GM13977 (cell line): Measurements from ENCODE around the gene ADGRL1.

Source experiments
- DNase-seq: peaks from one replicate; pipeline ENCODE4 v3.0.0; 2012; ENCODE audit warnings: low spot score
- in situ Hi-C: fragments of 300-500 bp; cut with MboI; formaldehyde crosslinking; loops from one replicate; pipeline ENCODE4 v1.12.0; 2022; ENCODE audit warnings: low sequenced_read_pairs, low pct_unique_long_range_greater_than_20kb, mixed read lengths, inconsistent platforms; ENCODE audit not compliant: unreplicated experiment
- TF ChIP-seq, protein P1 (sequence below): IDR thresholded peaks from 2 replicates; pipeline ENCODE4 v1.5.1; 2012; ENCODE audit warnings: mild to moderate bottlenecking, control low read depth; ENCODE audit not compliant: insufficient read depth; ENCODE audit errors: extremely low read depth, missing control alignments

Gene ADGRL1

DNA sequence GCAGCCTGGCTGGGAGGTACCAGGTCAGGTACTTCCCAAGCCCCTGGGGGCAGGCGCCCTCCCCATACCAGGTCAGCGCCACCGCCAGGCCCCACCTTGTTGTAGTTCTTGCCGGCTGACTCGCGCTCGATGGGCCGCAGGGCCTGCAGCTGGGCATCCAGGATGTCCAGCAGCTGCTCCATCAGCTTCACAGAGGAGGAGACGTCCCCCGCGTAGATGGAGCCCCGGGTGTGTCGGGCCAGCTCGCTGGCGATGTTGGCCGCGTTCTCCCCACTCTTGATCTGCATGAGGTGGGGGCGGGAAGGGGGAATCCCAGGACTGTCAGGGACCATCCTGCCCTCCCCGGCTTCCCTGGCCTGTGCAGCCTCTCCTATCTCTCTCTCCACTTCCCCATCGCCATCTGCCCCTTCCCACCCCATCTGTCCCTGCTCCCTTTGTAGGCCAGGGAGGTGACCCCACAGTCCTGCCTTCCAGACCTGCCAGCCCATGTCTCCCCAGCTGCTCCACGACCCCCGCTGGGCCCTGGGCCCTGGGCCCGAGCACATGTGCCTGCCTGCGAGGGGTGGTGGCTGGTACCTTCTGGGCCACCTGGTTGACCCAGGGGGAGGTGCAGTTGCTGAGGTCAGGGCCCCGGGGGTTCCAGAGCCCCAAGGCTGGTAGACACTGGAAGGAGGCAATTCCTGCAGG lies 45.8 kb downstream of the ADGRL1 start:
- DNase-seq, result no peak
- TF ChIP-seq, protein P1, sequence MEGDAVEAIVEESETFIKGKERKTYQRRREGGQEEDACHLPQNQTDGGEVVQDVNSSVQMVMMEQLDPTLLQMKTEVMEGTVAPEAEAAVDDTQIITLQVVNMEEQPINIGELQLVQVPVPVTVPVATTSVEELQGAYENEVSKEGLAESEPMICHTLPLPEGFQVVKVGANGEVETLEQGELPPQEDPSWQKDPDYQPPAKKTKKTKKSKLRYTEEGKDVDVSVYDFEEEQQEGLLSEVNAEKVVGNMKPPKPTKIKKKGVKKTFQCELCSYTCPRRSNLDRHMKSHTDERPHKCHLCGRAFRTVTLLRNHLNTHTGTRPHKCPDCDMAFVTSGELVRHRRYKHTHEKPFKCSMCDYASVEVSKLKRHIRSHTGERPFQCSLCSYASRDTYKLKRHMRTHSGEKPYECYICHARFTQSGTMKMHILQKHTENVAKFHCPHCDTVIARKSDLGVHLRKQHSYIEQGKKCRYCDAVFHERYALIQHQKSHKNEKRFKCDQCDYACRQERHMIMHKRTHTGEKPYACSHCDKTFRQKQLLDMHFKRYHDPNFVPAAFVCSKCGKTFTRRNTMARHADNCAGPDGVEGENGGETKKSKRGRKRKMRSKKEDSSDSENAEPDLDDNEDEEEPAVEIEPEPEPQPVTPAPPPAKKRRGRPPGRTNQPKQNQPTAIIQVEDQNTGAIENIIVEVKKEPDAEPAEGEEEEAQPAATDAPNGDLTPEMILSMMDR, result no peak
- in situ Hi-C loops, result no loop called here

DNA sequence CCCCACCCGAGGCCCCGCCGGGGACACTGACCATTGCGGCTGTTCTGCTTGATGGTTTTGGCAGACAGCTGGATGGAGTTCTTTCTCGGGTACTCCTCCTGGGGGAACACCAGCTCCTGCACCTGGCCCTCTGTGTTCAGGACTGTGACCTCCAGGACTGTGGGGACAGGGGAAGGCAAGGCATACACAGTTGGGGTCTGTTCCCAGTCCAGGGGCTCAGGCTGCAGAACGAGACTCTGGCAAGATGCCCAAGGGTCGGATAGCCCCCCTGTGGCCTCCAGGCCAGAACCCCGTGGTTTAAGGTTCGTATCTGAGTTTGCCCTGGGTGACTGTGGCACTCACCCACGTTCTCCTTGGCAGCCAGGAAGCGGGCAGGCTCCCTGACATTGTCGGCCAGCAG lies 46.9 kb downstream of the ADGRL1 start:
- DNase-seq, result no peak
- TF ChIP-seq, protein P1, result no peak
- in situ Hi-C loops, result no loop called here

DNA sequence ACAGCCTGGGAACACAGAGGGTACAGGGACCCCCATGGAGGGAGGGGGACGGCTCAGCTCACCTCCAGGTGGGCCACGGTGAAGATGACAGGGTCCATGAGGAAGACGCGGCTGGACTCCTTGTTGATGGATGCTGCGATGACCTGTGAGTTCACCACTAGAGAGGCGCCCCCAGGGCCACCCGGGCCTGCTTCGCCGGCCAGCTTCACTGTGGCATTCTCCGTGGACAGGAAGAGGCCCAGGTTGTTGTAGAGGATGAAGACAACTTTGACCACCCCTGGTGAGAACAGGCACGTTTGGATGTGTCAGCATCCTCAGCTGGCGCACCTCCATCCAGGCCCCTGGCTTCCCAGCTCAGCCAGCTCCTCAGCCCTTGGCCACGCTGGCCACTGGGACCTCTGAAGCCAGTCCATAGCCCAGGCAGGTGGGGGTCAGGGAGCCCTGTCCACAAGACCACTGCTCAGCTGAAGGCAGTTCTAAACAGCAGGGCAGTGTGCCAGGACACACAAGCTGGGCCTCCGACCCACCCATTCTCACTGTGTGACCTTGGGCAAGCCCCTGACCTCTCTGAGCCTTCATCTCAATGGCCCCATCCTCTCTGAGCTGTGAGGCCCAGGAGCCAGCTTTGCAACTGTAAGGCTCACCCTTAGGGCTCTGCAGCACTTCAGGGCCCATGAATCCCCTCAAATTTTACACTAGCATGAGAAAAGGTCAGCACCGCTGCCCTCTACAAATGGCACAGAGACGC lies 47.5 kb downstream of the ADGRL1 start:
- in situ Hi-C loops, result no loop called here
- DNase-seq, result no peak
- TF ChIP-seq, protein P1, result no peak

DNA sequence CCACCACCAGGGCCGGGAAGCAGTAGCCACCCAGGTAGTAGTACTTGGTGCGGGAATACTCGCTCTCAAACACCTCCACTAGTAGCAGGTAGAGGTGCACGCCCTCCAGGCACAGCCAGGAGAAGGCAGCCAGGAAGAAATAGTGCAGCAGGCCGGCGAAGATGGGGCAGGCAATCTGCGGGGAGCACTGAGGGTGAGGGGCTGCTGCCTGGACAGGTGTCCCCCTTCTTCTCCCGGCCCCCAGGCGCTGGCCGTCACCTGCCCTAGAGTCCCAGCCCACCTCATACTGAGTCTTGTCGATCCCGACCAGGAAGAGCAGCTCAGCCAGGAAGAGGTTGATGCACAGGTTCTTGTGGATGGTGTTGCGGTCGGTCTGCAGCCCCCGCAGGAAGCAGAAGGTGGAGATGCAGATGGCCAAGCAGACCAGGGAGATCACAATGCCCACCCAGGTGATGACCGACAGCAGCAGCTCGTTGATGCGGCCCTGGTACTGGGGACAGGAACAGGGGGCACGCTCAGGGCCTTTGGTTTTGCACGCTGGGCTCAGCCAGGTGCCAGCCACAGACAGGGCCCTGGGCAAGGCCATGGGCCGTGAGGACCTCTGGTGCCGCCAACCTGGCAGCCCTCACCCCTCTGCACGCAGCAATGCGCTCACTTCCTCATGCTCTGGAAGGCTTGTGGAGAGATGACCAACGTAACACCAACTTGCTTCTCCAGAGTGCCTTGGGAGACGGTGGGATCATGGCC lies 48.8 kb downstream of the ADGRL1 start:
- TF ChIP-seq, protein P1, result no peak
- in situ Hi-C loops, result no loop called here
- DNase-seq, result no peak

DNA sequence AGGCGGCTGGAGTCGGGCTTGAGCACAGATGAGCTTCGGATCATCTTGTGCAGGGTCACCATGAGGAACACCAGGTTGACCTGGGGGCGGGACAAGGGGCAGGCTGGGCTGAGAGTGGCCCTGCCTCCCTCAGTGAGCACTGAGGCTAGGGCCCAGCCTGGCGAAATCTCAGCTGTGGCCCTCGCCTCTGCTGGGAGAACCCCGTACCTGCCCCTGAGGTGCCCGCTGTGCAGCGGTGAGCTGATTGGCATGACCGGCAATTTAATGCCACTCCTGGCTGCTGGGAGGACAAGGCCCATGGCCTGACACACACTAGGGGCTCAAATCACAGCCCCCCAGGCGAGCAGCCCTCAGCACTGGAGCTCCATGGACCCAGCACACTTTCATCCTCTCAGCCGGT lies 49.8 kb downstream of the ADGRL1 start:
- in situ Hi-C loops, result no loop called here

DNA sequence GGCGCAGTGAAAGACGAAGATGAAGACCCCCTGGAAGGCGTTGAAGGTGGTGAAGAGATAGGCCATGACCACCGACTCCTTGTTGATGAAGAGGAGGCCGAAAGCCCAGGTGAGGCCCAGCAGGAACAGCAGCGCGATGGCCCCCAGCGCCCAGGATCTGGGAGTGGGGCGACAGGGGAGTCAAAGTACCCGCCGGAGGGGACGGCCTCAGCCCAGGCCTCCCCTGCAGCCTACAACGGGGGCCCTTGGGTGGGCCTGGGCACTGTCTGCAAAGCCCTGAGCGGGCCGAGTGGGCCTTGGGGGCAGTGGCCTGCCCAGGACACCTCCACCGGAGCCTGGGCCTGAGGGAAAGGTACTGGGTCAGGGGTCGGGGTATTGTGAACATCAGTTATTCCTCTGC lies 50.6 kb downstream of the ADGRL1 start:
- TF ChIP-seq, protein P1, result no peak
- in situ Hi-C loops, result no loop called here
- DNase-seq, result no peak

More for the DNA sequence above, 49.8 kb downstream of the ADGRL1 start:
- no peak for DNase-seq
- TF ChIP-seq, protein P1, result no peak
